ENCODE measurements around the gene ZIC3.
"Not testable (repeated sequence)": the region's sequence is repeated elsewhere in the genome, so short reads cannot be mapped to it uniquely, and the experiment has no call there.

ZIC3 gene

GRCh38 chrX:137565921-137566745 lies at the start of gene ZIC3:
TSS of gene ZIC3 (plus strand) at chrX:137566127. CDS start at chrX:137566692, 565 bp downstream.
- no peak for DNase-seq (ENCODE audit: low read depth in 2 of 2)

DNA sequence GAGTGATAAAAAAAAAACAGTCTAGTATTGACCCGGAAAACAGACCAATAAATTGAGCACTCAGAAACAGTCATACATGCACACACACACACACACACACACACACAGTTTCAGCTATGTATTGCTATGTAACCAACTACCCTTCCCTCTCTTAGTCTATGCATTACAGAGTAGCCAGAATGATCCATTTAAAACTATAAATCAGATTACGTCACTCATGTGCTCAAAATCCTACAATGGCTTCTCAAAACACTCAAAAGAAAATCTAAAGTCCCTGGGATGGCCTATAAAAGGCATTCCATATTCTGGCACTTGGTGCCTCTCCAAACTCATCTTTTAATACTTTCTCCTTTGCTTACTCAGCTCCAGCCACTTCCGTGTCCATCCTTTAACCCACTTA lies 46.5 kb upstream of the ZIC3 start:
- DNase-seq (ENCODE audit: low read depth in 2 of 2) = no peak

DNA sequence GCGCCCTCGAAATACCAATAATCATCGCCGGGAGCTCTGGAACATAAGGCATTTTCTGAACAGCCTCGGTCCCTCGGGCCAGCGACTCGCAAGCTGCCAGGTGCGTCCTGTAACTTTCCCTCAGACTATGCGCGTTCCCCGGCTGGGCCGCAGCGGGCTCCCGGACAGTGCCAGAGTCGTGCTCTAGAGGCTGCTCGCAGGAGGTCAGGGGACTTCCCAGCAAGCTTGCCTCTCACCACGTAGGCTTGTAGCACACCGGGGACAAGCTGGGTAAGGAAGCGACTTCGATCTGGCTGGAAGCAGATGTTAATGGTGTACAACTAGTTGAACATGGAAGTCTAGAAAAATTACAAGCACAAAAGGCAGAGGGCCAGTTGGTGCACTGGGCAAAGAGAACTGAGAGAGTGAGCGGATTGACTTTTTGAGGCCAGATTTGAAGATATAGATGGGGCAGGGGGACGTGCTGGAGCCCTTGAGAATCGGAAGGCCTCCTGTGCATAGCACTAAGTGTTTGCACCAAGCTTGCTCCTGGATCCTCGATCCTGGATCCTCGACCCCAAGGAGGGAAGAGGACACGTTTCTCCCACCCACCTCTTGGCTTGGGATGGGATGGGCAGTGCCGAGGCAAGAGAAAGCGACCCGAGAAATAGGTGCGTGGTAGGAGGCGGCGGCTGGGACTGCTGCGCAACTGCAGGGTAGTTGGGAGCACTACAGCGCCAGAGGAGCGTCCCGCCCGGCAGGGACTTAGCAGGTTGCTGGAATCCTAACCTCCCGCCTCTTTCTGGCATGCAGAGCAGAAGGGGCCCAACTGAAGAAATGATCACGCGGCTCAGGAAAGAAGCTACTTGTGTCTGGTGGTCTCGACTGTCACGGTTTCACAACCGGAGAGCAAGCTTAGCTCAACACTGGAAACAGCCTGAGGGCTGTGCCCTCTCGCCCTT lies 19.9 kb upstream of the ZIC3 start:
- DNase-seq (ENCODE audit: low read depth in 2 of 2) = no peak

- DNase-seq (ENCODE audit: low read depth in 2 of 2) = no peak
Measured at GRCh38 chrX:137547291-137547690, 18.6 kb upstream of the ZIC3 start.

- no peak for DNase-seq (ENCODE audit: low read depth in 2 of 2)
Measured at GRCh38 chrX:137548261-137548660, 17.7 kb upstream of the ZIC3 start.

GRCh38 chrX:137549073-137549472 lies 16.9 kb upstream of the ZIC3 start:
- no peak for DNase-seq (ENCODE audit: low read depth in 2 of 2)

DNA sequence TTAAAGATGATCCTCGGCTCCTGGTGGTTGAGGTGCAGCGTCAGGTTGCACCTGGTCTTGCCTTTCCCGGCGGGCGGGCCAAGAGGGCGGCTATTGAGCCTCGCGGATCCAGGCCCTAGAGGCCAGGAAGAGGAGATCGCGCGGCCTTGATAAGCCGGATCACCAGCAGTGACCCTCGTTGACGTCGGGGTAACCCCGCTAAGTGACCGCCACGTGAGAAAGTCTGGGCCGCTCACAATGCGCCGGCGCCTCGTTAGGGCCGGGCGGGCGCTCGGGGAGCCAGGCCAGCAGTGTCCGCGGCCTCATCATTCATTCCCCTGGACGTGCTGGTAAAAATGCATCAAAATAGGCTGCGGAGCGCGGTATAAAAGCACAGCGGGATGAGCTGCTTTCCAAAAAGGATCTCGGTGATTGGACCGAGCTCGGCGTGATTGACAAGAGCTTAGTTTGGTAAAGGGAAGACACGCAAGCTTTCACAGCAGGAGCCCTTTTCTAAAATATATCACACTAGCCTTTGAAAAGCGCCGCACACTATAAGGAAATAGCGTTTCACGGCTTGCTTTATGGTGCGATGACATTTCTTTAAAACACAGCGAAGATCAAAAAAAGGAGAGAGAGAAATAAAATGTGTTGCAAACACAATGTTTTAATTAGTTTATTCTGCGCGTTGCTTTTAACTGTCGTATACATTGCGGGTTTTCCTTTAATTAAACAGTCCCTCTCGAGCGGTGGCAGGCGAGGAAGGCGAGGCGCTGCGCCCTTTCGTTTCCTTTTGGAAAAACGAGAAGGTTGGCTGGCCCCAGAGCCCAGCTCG lies 15.9 kb upstream of the ZIC3 start:
- DNase-seq (ENCODE audit: low read depth in 2 of 2) = no peak

DNA sequence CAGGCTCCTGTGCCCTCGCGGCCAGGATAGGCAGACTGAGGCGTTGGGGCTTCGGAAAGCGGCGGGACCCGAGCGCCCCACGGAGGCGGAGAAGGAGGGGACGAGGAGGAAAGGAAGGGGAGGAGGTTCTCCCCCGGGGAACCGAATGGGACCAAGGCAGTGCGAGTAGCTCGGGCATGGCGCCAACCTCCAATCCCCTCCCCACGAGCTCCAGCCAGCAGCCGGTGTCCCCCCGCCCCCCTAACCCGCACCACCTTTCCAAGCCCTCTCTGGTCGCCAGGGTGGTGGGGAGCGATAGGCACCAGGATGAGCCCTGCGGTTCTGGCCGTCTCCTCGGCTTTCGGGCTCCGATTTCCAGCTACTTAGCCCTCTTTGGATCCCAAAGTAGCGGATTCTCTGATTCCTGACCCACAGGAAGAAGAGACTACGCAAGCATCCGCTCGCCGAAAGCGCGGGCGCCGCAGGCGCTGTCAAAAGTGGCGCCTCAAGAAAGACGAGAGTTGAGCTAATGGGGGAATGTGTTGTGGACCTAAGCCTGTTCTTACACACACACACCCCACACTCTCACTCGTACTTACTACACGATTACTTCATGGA lies 15.2 kb upstream of the ZIC3 start:
- no peak for DNase-seq (ENCODE audit: low read depth in 2 of 2)

DNA sequence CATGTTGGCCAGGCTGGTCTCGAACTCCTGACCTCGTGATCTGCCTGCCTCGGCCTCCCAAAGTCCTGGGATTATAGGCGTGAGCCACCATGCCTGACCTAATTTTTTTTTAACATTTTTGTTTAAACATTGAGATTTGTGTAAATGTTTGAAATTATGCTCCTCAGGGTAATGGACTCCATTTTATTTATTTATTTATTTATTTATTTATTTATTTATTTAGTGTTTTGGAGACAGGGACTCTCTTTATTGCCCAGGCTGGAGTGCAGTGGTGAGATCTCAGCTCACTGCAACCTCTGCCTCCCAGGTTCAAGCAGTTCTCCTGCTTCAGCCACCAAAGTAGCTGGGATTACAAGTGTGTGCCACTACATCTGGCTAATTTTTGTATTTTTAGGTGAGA lies 13.8 kb upstream of the ZIC3 start:
- not testable (repeated sequence) for DNase-seq (ENCODE audit: low read depth in 2 of 2)

GRCh38 chrX:137562096-137562495 lies 3.8 kb upstream of the ZIC3 start:
- no peak for DNase-seq (ENCODE audit: low read depth in 2 of 2)

- DNase-seq (ENCODE audit: low read depth in 2 of 2) = no peak
Measured at GRCh38 chrX:137563681-137564651, 2.0 kb upstream of the ZIC3 start.

DNA sequence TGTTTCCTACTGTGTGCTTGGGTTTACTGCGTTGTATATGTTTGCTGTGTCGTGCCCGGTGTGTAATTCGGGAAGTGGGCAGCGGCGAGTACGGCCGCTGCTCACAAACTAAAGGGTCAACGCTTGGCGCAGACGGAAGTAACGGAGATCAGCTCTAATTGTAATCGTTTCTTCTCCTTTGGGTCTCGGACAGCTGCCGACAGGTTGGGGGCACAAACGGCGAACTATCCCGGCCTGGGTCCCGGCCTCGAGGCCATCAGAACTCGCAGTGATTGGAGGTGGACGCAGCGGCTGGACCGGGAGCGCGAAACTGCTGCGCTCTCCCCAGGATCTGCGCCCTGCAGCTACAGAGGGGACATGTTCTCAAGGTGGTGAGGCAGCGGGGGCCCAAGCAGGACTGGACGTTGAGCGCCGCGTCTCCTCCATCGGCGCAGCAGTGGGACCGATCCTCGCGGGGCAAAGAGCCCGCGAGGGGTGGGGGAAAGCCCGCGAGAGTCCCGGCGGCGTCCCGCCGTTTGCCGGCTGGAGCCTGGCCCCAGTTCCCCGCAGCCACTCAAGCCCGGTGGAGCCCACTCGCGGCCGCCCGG lies 516 bp upstream of the ZIC3 start:
- DNase-seq (ENCODE audit: low read depth in 2 of 2) = no peak

DNA sequence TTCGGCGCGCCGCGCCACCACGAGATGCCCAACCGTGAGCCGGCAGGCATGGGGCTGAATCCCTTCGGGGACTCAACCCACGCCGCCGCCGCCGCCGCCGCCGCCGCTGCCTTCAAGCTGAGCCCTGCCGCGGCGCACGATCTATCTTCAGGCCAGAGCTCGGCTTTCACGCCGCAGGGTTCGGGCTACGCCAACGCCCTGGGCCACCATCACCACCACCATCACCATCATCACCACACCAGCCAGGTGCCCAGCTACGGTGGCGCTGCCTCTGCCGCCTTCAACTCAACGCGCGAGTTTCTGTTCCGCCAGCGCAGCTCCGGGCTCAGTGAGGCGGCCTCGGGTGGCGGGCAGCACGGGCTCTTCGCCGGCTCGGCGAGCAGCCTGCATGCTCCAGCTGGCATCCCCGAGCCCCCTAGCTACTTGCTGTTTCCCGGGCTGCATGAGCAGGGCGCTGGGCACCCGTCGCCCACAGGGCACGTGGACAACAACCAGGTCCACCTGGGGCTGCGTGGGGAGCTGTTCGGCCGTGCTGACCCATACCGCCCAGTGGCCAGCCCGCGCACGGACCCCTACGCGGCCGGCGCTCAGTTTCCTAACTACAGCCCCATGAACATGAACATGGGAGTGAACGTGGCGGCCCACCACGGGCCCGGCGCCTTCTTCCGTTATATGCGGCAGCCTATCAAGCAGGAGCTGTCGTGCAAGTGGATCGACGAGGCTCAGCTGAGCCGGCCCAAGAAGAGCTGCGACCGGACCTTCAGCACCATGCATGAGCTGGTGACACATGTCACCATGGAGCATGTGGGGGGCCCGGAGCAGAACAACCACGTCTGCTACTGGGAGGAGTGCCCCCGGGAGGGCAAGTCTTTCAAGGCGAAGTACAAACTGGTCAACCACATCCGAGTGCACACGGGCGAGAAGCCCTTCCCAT lies 1.1 kb downstream of the ZIC3 start:
- DNase-seq (ENCODE audit: low read depth in 2 of 2) = no peak

DNA sequence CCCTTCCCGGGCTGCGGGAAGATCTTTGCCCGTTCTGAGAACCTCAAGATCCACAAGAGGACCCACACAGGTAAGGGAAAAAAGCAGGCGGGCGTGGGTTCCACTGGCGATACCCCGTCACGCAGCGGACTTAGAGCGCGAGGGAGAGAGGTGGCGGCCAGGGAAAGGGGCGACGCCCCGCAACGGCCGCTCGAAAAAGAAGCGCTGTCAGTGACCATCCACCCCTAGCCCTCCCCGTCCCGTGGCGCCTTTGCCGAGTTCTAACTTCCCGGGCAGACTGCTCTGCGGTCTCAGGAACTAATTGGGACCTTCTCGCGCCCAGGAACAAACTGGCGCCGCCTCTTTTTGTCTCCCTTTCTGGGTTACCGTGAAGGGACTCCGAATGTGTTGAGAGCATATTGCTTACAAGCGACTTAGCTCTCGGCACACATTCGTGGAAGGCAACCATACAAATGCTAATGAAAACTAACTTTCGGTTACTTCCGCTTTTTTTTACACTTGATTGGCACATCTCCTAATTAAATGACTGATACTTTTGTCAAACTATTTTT lies 1.8 kb downstream of the ZIC3 start:
- no peak for DNase-seq (ENCODE audit: low read depth in 2 of 2)

GRCh38 chrX:137568741-137569469 lies 3.0 kb downstream of the ZIC3 start:
- no peak for DNase-seq (ENCODE audit: low read depth in 2 of 2)

DNA sequence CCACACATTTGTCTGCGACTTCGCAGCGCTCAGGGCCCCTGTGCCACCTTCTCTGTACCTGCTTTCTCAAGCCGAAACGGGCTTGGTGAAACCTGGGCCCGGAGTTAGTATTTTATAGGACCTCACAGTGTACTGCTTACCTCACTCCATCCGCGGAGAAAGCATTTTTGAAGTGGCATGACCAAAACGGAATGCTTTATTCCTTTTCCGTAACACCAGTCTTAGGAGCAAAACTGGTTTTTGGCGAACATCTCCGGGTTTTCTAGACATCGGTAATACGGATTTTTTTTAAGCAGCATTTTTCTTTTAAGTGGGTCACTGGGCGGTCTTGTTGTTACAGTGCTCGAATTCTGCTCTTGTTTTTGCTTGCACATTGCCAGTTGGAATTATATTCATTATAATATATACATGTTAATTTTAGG lies 3.6 kb downstream of the ZIC3 start:
- DNase-seq (ENCODE audit: low read depth in 2 of 2) = no peak

- DNase-seq (ENCODE audit: low read depth in 2 of 2) = no peak
Measured at GRCh38 chrX:137573324-137574101, 7.6 kb downstream of the ZIC3 start.

All from stimulated activated CD8-positive, alpha-beta memory T cell treated with anti-CD3 and anti-CD28 coated beads, Interleukin-2, amount 100 ng/mL, for 1 hour (primary cell).